NB4 (cell line): ENCODE data around the gene IGFBPL1.

Source experiments
- DNase-seq: peaks from one replicate; pipeline ENCODE4 v3.0.0; 2010; ENCODE audit warnings: low read depth
- H3K4me3 ChIP-seq: one replicate; pipeline ENCODE4 v1.5.1; 2011; ENCODE audit warnings: mild to moderate bottlenecking, low read depth, low read length, moderate library complexity
- CTCF ChIP-seq: IDR thresholded peaks from one replicate; pipeline ENCODE4 v1.5.1; 2012; ENCODE audit warnings: low read depth, low read length
- MAX ChIP-seq: IDR thresholded peaks from 2 replicates; pipeline ENCODE4 v1.6.1; 2011; ENCODE audit warnings: low read depth, low read length
- MYC ChIP-seq: IDR thresholded peaks from 2 replicates; pipeline ENCODE4 v1.6.1; 2011; ENCODE audit warnings: low read depth, low read length
- POLR2A ChIP-seq: IDR thresholded peaks from 2 replicates; pipeline ENCODE4 v1.6.1; 2011; ENCODE audit warnings: mild to moderate bottlenecking; ENCODE audit not compliant: insufficient read length; ENCODE audit errors: extremely low read depth

Gene IGFBPL1

GRCh38 chr9:38373679-38374078 lies 50.6 kb downstream of the IGFBPL1 start:
- no peak for DNase-seq
- TF ChIP-seq POLR2A (no peak), CTCF (no peak), MYC (no peak), MAX (no peak)
- no peak overlapping the region for H3K4me3 ChIP-seq

GRCh38 chr9:38372762-38373619 lies 51.3 kb downstream of the IGFBPL1 start:
- DNase-seq = no peak
- TF ChIP-seq CTCF (no peak), MAX (no peak), POLR2A (no peak), MYC (no peak)
- H3K4me3 ChIP-seq = no peak overlapping the region

GRCh38 chr9:38371495-38371894 lies 52.8 kb downstream of the IGFBPL1 start:
- TF ChIP-seq MAX (no peak), POLR2A (no peak), CTCF (no peak), MYC (no peak)
- no peak overlapping the region for H3K4me3 ChIP-seq
- peak; percentile 12 for DNase-seq

GRCh38 chr9:38370176-38370575 lies 54.1 kb downstream of the IGFBPL1 start:
- no peak for DNase-seq
- no peak overlapping the region for H3K4me3 ChIP-seq
- no peak for TF ChIP-seq POLR2A
- no peak for TF ChIP-seq MYC
- no peak for TF ChIP-seq MAX
- no peak for TF ChIP-seq CTCF

GRCh38 chr9:38368731-38369130 lies 55.5 kb downstream of the IGFBPL1 start:
- DNase-seq = no peak
- TF ChIP-seq MAX = no peak
- no peak for TF ChIP-seq MYC
- TF ChIP-seq CTCF = no peak
- no peak for TF ChIP-seq POLR2A
- no peak overlapping the region for H3K4me3 ChIP-seq
